Right kidney (tissue), 1 donor: ENCODE data around the gene DIAPH3.

Experiments used
- DNase-seq: peaks from one replicate; pipeline ENCODE4 v3.0.0-alpha.2; 2016

The DIAPH3 gene

GRCh38 chr13:59957438-59957837, 206.3 kb downstream of the DIAPH3 start:
- no peak for DNase-seq

DNA sequence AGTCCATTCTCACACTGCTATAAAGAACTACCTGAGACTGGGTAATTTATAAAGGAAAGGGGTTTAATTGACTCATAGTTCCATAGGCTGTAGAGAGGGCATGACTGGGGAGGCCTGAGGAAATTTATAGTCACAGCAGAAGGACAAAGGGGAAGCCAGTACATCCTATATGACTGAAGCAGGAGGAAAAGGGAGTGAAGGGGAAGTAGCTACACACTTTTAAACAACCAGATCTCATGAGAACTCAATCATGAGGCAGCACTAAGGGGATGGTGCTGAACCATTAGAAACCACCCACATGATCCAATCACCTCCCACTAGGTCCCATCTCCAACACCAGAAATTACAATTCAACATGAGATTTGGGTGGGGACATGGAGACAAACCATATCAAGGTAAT, 209.1 kb downstream of the DIAPH3 start:
- no peak for DNase-seq

DNA sequence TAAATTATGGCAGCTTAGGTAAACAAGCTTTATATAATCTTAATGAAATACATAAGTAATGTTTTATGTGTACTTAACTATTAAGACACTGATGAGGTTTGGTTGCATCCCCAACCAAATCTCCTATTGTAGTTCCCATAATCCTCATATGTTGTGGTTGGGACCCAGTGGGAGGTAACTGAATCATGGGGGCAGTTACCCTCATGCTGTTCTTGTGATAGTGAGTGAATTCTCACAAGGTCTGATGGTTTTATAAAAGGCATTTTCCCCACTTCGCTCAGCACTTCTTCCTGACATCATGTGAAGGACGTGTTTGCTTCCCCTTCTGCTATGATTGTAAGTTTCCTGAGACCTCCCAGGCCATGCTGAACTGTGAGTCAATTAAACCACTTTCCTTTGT, 212.7 kb downstream of the DIAPH3 start:
- DNase-seq, result no peak

GRCh38 chr13:59950266-59950665, 213.5 kb downstream of the DIAPH3 start:
- DNase-seq, result no peak

DNA sequence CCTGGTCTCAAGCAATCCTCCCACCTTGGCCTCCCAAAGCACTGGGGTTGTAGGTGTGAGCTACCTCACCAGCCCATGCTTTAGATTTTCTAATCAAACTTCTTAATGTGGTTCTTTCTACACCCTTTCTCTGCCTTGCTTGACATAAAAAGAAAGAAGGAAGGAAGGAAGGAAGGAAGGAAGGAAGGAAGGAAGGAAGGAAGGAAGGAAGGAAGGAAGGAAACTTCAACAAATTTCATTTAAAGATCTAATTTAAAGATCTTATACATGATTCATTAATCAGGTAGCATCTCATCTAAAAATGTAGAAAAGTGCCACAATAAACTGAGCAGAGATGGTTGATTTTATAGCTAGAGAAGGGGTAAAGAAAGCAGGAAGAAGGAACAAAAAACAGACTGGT, 215.0 kb downstream of the DIAPH3 start:
- no peak for DNase-seq

DNA sequence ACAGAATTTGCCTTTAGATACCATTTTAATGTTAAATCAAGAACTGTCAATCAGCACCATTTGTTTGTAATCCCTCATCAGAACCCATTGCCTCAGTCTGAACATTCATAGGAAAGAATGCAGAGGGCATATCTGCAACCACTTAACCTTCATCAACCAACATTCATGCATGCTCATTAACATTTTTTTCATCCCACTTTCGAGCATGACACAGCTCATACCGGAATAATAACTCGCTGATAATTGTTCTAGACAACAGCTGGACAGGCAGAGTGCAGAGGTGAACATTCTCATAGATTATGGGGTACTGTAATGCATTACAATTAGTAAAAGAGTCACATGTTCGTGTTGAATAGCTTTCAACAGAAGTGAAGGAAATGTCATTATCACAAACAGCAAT, 216.8 kb downstream of the DIAPH3 start:
- DNase-seq, result no peak

GRCh38 chr13:59931621-59932020, 232.1 kb downstream of the DIAPH3 start:
- no peak for DNase-seq

DNA sequence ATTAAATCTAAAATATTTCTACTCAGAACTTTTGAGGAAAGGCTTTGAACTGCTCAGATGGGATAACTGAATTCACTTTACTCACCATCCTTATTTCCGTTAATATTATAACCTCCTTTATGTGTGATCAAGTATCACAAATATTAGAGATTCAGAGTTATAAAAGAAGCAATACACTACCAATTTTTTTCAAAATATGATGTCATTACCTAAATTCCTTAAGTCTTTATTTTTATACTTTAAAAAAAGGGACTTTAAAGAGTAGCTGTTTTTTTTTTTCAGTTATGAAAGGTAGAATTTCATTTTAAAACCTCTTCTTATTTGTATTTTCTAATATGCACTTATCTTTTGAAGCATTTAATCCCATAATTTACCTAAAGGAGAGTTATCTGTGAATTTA, 239.5 kb downstream of the DIAPH3 start:
- no peak for DNase-seq

GRCh38 chr13:59915252-59915651, 248.5 kb downstream of the DIAPH3 start:
- DNase-seq, result no peak

DNA sequence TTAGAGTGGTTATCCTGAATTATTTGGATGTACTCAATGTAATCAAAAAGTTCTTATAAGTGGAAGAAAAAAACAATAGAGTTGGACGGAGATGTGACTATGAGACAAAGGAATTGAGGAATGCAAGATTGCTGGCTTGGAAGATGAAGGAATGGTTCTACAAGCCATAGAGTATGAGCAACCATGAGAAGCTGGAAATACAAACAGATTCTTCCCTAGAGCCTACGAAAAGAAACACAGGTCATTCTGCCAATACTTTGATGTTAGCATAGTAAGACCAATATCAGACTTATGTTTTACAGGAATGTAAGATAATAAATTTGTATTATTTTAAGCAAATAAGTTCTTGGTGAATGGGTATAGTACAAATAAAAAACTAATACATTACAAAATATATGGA, 249.2 kb downstream of the DIAPH3 start:
- no peak for DNase-seq

DNA sequence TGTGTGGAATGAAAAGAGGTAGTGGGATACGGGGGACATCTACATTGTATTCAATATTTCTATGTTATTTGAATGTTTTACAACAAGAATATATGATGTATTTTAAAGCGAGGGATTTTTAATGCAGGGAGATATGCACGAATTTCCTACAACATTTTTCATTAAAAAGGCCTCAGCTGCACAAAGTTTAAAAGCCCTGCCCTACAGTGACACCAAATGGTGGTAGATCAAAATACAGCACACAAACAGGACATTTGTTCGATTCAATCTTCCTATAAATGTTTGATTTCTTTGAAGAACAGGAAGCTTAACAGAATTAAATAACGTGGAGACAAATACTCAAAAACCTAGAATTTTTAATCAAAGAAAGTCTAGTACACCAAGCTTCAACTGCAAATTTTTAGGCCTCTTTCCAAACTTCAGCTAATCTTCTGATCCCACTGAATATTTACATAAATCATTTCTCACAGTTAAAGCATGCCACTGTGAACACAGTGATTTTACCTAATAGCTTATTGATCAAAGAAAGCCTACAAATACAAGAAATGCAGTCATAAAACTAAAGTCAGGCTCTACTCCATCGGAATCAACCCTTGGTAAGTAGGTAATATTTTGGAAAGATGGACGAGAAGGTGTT, 257.2 kb downstream of the DIAPH3 start:
- no peak for DNase-seq

GRCh38 chr13:59901191-59901590, 262.5 kb downstream of the DIAPH3 start:
- DNase-seq, result no peak

DNA sequence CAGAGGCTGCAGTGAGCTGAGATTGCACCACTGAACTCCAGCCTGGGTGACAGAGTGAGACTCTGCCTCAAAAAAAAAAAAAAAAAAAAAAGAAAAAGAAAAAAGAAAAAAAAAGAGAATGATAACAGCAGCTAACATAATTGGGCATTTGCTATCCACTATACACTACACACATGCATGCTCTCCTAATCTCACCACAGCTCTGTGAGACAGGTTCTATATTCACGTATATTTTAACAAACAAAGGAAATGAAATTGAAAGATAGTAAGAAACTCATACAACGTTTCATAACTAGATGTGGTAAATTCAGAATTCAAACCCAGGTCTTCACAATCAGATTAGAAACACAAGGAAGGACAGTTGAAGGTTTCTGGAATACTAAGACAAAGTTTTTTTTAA, 265.7 kb downstream of the DIAPH3 start:
- no peak for DNase-seq

GRCh38 chr13:59893266-59893665, 270.5 kb downstream of the DIAPH3 start:
- no peak for DNase-seq

DNA sequence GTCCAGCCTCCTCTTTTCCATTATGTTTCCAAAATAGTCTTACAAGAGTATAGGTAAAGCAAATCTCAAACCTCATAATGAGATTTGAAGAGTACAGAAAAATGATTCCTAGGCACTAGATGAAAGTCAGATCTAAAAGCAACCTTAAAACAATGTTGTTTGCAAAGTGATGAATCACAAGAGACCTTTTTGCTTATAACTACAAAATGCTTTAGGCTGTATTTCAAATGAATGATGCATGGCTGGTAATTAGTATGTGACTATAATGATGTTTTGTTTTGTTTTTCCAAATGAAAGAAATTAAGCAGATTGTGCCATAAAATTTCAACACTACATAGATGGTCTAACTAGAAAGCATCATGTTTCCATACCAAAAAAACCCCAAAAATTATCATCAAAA, 272.7 kb downstream of the DIAPH3 start:
- no peak for DNase-seq

DNA sequence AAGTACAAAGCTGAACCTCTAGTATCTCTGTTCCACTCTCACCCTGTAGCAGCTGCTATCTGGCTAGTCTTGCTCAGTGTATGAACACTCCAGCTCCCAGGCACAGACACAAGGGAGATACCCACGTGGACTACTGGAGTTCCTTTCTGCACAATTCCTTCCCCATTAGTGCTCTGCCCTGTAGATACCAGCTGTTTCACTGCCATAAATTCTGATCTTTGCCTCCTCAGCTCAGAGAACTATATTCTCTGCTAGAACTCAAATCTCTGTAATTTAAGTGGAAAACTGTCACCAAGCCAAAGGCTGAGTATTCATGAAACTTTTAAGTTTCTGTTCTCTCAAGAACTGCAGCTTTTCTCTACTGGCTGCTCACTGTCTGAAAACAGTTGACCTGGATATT, 273.7 kb downstream of the DIAPH3 start:
- DNase-seq, result no peak

- DNase-seq, result no peak
Observed at GRCh38 chr13:59888408-59888807, 275.3 kb downstream of the DIAPH3 start.

GRCh38 chr13:59885076-59885475, 278.7 kb downstream of the DIAPH3 start:
- DNase-seq, result no peak

- no peak for DNase-seq
Observed at GRCh38 chr13:59883885-59884284, 279.8 kb downstream of the DIAPH3 start.

DNA sequence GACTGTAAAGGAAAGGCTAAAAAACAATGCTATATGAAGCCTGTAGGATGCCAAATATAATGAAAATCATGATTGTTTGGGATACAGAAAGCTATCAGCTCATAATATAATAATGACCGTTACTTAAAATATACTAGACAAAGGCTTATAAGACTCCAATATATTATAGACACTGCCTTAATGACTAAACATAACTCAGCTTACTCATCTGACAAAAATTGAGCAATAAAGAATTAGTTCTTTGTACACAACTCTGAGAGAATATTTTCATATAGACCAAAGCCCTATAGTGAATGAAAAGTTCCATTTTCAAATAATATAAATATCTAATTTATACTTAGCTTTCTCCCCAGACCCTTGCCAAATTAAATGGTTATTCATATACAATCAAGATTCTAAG, 283.3 kb downstream of the DIAPH3 start:
- DNase-seq, result no peak

DNA sequence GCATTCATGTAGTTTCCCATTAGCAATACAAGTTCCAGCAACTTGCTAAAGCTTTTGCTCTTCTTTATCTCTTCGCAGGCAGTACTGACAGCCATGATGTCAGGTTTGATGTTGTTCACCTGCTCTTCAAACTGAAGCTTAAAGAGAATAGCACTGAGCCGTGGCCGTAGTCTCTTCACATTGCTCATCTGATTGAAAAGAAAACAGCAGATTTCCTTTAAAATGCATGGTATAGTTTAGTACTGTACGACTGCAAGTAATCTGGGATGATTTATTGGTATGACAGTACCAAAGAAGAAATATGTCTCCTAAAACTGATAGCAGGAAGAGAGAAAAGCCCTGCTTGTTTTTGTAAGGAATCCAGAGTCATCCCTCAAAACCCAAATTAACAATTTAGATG, 284.4 kb downstream of the DIAPH3 start:
- DNase-seq, result no peak

GRCh38 chr13:59877933-59878332, 285.8 kb downstream of the DIAPH3 start:
- no peak for DNase-seq

GRCh38 chr13:59874973-59875372, 288.8 kb downstream of the DIAPH3 start:
- no peak for DNase-seq

DNA sequence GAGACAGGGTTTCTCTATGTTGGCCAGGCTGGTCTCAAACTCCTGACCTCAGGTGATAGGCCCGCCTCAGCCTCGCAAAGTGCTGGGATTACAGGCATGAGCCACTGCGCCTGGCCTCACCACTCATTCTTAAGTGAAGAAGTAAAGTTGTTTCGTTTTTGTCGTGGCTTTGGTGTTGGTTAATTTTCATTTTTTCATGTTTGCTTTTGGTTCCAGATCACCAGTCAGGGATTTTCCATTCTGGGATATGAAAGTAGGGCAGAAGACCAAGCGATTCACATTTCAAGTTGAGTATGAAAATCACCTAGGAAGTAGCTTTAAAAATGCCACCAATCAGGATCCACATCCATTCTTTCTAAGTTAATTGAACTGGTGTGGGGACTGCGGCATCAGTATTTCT, 289.9 kb downstream of the DIAPH3 start:
- no peak for DNase-seq

DNA sequence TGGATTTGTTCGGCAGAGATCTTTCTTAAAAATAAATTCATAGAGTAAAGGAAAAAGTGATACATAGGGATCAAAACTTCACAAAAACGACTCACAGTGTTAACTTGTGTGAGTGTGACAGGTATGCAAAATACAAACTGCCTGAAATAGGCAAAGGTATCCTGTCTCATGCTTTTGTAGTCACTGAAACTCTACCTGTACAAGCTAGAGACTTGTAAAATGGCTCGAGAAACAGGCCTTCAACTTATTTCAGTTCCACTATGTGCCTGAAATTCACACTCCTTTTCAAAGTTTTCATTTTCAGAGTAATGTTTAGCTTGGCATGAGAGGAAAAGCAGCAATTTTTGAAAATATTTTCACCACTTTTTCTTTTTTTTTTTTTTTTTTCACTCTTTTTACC, 290.4 kb downstream of the DIAPH3 start:
- no peak for DNase-seq
